ENCODE data around the gene ADAM19. TPM values are rescaled to one million over a fixed set of nuclear protein-coding genes. Genes with fewer than 3 reads are reported as not detected.
A peak's percentile ranks its signal among the peaks of the same experiment; 100 is the strongest.

The ADAM19 gene
- total and polyA plus RNA-seq, 2 experiments from 2014 or later: 6.5 to 11.5 TPM

DNA sequence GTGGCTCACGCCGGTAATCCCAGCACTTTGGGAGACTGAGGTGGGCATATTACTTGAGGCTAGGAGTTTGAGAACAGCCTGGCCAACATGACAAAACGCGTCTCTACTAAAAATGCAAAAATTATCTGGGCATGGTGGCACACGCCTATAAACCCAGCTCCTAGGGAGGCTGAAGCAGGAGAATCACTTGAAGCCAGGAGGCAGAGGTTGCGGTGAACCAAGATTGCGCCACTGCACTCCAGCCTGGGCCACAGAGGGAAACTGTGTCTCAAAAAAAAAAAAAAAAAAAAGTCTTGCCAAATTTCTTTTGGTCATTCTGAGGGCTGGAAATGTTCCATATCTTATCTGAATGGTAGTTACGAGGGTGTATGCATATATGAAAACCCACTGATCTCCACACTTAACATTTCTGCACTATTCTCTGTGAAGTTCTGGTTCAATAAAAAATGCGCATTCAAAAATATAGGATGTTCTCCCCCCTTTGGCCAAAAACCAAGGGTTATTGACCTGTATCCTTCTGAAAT lies 129.1 kb downstream of the ADAM19 start:
- Histone ChIP-seq H3K4me3 (no peak overlapping the region), H3K9me3 (ENCODE audit: low read depth) (no peaks in the 10 kb centered on the region), H3K36me3 (no peaks in the 10 kb centered on the region), H3K4me1 (ENCODE audit: low read depth) (no peaks in the 10 kb centered on the region), H3K27ac (no peak overlapping the region), H3K27me3 (no peaks in the 10 kb centered on the region)
- TF ChIP-seq CTCF (IDR thresholded peaks at IDR 0.05; ENCODE audit: low read depth, low read length): no peak
- peak in 1 of 2 donors; percentile 76 for DNase-seq (ENCODE audit: low read depth in 1 of 2, low spot score in 1 of 2)

DNA sequence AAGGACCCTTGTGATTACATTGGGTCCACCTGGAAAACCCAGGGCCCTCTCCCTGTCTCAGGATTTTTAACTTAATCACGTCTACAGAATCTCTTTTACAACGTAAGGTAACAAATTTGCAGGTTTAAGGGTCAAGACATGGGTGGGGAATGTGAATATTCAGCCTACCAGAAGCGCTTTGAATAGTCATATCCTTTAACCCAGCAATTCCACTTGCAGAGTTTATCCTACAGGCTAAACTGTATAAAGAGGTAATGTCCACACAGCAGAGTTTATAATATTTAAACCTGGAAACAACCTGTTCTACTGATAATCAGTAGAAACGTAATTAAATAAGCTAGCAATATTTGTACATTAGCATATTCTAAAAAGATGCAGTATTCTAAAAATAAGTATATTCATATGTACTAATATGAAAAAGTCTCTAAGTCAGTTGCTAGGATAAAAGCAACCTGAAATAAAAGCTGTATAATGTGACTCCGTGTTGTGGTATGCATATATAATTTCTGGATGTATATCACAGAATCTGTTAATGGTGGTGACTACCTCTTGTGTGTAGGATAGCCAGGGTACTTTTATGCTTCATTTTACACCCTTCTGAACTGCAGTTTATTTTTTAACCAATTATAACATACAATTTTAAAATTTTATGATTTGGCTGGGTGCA lies 129.7 kb downstream of the ADAM19 start:
- Histone ChIP-seq H3K36me3 (no peaks in the 10 kb centered on the region), H3K4me3 (no peak overlapping the region), H3K4me1 (ENCODE audit: low read depth) (no peaks in the 10 kb centered on the region), H3K9me3 (ENCODE audit: low read depth) (no peaks in the 10 kb centered on the region), H3K27me3 (no peaks in the 10 kb centered on the region), H3K27ac (no peak overlapping the region)
- DNase-seq (ENCODE audit: low read depth in 1 of 2, low spot score in 1 of 2): no peak
- no peak for TF ChIP-seq CTCF (IDR thresholded peaks at IDR 0.05; ENCODE audit: low read depth, low read length)

DNA sequence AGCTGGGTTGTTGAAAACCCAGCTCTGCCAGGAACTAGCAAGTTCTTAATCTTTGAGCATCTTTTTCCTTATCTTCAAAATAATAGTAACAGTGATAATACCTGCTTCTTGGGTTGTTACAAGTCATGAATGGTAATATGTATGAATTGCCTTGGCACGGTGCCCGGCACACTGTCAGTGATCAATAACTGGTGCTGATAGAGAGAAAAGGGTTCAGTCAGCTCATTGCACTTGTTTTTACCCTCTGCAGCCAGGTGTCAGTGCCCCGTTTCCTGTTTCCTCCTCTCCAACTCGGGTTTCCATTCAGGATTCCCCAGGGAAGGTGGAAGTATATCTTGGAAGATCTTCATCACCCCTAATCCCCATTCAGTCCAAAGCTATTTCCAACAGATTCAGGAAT lies 131.4 kb downstream of the ADAM19 start:
- Histone ChIP-seq H3K9me3 (ENCODE audit: low read depth) (no peaks in the 10 kb centered on the region), H3K4me3 (no peak overlapping the region), H3K4me1 (ENCODE audit: low read depth) (no peaks in the 10 kb centered on the region), H3K36me3 (no peaks in the 10 kb centered on the region), H3K27me3 (no peaks in the 10 kb centered on the region), H3K27ac (no peak overlapping the region)
- no peak for DNase-seq (ENCODE audit: low read depth in 1 of 2, low spot score in 1 of 2)
- no peak for TF ChIP-seq CTCF (IDR thresholded peaks at IDR 0.05; ENCODE audit: low read depth, low read length)

GRCh38 chr5:157443041-157443549 lies 132.5 kb downstream of the ADAM19 start:
- H3K4me3 ChIP-seq: no peak overlapping the region
- no peaks in the 10 kb centered on the region for H3K9me3 ChIP-seq (ENCODE audit: low read depth)
- H3K27me3 ChIP-seq: no peaks in the 10 kb centered on the region
- H3K27ac ChIP-seq: no peak overlapping the region
- H3K36me3 ChIP-seq: no peaks in the 10 kb centered on the region
- no peaks in the 10 kb centered on the region for H3K4me1 ChIP-seq (ENCODE audit: low read depth)
- DNase-seq (ENCODE audit: low read depth in 1 of 2, low spot score in 1 of 2): no peak
- TF ChIP-seq CTCF (IDR thresholded peaks at IDR 0.05; ENCODE audit: low read depth, low read length): no peak

DNA sequence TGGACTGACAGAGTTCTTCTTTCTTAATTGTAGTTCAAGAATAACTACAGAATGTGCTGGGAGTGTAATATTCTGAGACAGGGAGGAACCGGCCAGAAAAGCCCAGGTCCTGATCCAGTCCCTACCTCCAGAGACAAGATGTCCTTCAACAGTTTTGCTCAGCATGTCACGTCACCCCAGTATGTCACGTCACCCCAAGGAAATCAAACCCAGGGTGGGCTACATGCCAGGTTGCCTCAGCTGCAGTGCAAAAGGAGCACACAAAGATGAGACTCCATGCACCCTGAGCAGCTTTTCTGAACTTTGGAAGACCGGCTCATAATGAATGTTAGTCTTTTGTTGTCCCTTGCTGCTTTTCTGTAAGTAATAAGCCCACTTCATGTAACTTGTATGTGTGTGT lies 141.5 kb downstream of the ADAM19 start:
- Histone ChIP-seq H3K9me3 (ENCODE audit: low read depth) (no peaks in the 10 kb centered on the region), H3K27me3 (no peaks in the 10 kb centered on the region), H3K27ac (no peak overlapping the region), H3K4me3 (no peak overlapping the region), H3K36me3 (no peaks in the 10 kb centered on the region), H3K4me1 (ENCODE audit: low read depth) (no peaks in the 10 kb centered on the region)
- no peak for DNase-seq (ENCODE audit: low read depth in 1 of 2, low spot score in 1 of 2)
- no peak for TF ChIP-seq CTCF (IDR thresholded peaks at IDR 0.05; ENCODE audit: low read depth, low read length)
